Esophagus muscularis mucosa (tissue), 3 donors: ENCODE data around the gene ZBED1.

ENCODE experiments used
- POLR2A ChIP-seq: fragments of 450-650 bp; IDR thresholded peaks from one replicate; pipeline ENCODE4 v1.6.1; 2017; ENCODE audit warnings: antibody characterized with exemption, moderate library complexity, mild to moderate bottlenecking, low read depth
- POLR2AphosphoS5 ChIP-seq, 2 donors: sonication (generic); formaldehyde crosslinking; IDR thresholded peaks; one replicate each; pipeline ENCODE4 v1.6.1; 2017; ENCODE audit warnings: antibody characterized with exemption in 2 of 2
- TF ChIP-seq, protein P1 (sequence below), 3 experiments: fragments of 200-600 bp in 2 of 3; fragments of 450-650 bp in 1 of 3; sonication (generic) in 2 of 3; IDR thresholded peaks; one replicate each; pipeline ENCODE4 v1.5.1; 2017 to 2019; ENCODE audit warnings: antibody characterized with exemption in 3 of 3, mild to moderate bottlenecking in 2 of 3, moderate library complexity in 1 of 3

DNA sequence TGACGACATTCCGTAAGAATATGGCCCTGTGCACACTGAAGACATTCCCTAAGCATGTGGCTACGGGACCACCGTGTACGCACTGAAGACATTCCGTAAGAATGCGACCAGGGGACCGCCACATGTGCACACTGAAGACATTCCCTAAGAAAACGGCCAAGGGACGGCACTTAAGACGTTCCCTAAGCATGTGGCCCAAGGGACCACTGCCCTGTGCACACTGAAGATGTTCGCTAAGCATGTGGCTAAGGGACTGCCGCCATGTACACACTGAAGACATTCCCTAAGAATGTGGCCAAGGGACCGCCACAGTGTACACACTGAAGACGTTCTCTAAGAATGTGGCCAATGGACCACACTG is 21.4 kb downstream of the ZBED1 start:
- TF ChIP-seq, protein P1, sequence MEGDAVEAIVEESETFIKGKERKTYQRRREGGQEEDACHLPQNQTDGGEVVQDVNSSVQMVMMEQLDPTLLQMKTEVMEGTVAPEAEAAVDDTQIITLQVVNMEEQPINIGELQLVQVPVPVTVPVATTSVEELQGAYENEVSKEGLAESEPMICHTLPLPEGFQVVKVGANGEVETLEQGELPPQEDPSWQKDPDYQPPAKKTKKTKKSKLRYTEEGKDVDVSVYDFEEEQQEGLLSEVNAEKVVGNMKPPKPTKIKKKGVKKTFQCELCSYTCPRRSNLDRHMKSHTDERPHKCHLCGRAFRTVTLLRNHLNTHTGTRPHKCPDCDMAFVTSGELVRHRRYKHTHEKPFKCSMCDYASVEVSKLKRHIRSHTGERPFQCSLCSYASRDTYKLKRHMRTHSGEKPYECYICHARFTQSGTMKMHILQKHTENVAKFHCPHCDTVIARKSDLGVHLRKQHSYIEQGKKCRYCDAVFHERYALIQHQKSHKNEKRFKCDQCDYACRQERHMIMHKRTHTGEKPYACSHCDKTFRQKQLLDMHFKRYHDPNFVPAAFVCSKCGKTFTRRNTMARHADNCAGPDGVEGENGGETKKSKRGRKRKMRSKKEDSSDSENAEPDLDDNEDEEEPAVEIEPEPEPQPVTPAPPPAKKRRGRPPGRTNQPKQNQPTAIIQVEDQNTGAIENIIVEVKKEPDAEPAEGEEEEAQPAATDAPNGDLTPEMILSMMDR (IDR thresholded peaks at IDR 0.05) = no peak
- TF ChIP-seq POLR2AphosphoS5 (IDR thresholded peaks at IDR 0.05) = no peak
- no peak for TF ChIP-seq POLR2A
